GM21526 (cell line): ENCODE measurements around the gene BZW1.
A peak's percentile ranks its signal among the peaks of the same experiment; 100 is the strongest.

Experiments used
- ATAC-seq: cut with Tn5 transposase; IDR thresholded peaks from one replicate; pipeline ENCODE4 v1.9.1; 2021; ENCODE audit warnings: moderate library complexity; ENCODE audit not compliant: unreplicated experiment, low FRiP score

Gene BZW1

DNA sequence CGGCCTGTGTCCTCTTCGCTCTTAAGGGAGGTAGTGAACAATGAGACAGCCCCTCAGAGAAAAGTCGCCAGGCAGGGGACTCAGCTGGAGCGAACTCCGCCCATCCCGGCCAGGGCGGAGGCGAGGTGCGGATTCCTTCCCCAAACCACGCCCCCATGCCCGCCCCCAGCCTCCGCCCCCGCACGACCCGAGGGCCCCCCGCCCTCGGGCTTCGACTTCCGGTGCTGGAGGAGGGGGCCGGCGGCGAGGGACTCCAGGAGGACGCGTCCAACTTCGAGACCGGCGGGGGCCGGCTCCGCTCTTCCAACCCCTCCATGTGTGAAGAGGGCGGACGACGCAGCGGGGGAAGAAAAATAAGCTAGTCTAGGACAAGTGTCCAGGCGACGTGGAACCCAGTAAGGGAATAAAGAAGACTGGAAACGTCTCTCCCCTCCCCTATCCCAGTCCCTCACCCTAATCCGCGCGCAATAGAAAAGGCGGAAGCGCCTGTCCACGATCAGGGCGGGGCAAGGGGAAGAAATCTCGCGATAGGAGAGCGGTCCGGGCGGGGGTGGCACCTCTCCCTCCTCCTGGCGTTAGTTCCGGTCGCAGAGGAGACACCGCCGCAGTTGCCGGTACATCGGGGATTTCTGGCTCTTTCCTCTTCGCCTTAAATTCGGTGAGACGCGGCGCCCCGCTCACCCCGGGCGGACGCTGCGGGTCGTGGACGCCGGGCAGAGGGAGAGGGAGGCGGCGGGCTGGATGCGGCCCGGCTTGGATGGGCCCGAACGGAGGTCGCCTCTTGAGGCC, at the start of gene BZW1:
Gene BZW1, plus strand, starts transcription at position 578 of the 789 bp plus-strand sequence. CDS start 1,308 bp downstream, outside the sequence.
- ATAC-seq = peak; percentile 74

DNA sequence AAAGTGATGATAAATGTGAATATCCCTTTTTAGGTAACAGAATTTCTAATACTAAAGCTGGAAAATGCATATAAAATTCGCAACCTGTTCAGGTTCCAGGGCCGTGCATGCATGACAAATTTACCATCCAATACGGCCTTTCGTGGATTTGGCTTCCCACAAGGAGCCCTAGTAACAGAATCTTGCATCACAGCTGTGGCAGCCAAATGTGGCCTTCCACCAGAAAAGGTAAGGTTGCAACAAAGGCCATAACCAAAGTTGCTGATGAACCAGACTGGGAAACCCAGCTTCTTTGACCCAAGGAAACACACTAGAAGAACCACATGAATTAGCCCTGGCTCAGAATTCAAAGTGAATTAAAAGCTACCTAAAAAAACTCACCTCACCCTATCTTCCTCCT, 49.6 kb upstream of the BZW1 start:
- ATAC-seq = no peak

DNA sequence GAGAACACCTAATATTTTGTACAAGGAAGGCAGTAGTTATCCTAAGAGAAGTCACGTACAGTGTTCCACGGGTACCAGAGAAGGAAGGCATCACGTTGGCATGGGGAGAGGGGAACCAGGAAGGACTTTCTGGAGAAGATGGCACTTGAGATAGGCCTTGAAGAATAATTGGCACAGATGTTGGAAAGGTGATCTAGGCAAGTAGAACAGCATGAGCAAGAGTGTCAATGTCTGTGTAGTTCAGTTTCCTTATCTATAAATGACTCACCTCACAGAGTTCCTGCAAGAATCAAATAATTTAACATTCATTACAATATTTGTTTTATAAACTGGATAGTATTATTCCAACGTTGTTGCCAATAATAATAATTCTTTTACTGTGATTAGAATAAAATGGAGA, 48.3 kb upstream of the BZW1 start:
- ATAC-seq = no peak

GRCh38 chr2:200765139-200765951, 46.4 kb upstream of the BZW1 start:
- no peak for ATAC-seq

DNA sequence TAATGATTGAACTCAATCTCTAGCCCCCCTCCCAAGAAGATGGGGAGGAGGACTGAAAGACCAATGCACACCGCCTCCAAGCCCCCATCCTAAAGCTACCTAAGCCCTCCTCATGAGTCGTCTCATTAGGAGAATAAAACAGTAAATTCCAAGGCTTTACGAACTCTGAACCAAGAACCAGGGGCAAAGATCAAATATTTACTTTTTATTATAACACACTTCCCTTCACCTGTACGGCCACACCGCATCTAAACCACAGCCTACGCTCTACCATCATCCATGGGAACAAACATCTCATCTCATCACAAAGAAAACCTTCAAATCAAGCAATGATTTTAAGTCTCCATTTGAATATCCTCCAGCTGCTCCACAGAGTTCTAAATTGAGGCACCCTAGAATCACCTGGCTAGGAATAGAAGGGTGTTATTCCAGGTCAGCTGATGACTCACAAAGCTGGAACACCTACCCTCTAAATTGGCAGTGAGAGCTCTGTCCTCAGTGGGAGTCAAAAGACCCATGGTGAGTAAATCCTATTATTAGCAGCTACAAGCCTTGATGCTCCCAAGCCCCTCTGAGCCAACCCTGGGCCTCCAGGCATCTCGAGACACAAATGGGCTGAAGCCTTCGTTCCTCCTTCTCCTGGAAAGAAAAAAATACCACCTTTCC, 45.6 kb upstream of the BZW1 start:
- no peak for ATAC-seq

GRCh38 chr2:200767111-200767885, 44.4 kb upstream of the BZW1 start:
- ATAC-seq = no peak

- no peak for ATAC-seq
Observed at GRCh38 chr2:200770847-200771246, 40.9 kb upstream of the BZW1 start.

GRCh38 chr2:200772620-200773019, 39.1 kb upstream of the BZW1 start:
- no peak for ATAC-seq

DNA sequence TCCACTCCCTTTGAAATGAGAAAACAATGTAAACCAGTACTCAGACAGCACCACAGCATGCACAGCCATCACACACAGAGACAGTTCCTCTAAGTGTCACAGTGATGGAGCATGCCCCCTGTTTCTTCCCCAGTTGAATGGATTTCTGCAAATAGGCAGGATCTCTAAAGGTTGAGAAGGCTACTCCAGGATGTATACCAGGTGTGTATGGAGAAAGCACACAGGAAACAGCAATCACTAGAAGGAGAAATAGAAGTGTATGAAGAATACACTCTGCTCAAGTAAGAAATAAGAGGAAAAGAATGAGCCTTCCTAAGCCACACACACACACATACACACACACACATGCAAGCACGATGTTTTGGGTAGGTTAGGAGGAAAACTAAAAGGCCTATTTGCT, 38.6 kb upstream of the BZW1 start:
- no peak for ATAC-seq

DNA sequence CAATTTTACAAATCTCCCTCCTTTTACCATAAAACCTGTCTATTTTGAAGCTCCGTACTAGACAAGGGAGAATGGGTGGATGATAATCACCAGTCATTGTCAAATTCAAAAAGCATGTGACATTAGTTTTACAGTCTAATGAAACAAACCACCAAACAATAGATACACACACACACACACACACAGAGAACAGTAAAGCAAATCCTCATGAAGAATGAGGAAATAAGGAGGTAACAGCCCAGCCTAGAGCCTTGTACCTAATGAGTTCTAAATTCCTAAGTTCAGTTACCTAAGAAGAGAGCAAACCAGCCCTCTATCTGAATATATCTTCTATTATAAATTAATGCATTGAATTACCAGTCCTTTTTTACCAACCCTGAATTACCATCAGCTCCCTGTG, 36.8 kb upstream of the BZW1 start:
- no peak for ATAC-seq

DNA sequence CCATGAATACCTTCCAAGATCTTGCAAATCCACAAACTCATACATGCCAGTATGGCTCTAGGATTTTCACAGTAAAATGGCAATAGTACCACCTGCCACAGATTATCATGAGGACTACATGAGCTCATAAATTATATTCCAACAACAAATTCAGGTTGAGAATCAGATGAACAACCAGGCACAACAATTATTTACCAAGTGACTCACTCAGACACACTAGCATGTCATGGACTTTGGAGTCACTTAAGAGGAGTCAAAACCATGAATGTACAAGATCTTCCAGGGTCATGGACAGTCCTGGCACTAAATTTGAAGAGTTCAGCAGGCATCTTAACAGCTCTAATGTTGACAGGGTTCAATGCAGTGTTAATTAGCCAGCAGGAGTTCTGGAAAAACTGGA, 34.4 kb upstream of the BZW1 start:
- no peak for ATAC-seq

DNA sequence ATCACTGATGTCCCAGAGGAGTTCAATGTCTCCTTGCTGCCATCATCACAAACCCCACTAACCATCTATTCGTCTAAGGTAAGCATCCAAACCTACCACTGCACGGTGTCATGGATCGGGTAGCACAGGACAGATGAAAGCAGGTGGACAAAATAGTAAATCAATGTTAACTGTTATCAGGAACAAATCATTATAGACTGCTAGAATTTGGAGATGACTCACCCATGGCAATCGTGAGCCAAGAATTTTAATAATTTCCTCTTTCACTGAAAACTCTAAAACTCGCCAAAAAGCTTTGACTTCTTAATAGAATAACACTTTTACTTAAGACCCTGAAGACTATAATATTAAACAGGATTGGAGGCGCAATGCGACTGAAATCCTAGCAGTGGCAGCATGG, 33.7 kb upstream of the BZW1 start:
- no peak for ATAC-seq

DNA sequence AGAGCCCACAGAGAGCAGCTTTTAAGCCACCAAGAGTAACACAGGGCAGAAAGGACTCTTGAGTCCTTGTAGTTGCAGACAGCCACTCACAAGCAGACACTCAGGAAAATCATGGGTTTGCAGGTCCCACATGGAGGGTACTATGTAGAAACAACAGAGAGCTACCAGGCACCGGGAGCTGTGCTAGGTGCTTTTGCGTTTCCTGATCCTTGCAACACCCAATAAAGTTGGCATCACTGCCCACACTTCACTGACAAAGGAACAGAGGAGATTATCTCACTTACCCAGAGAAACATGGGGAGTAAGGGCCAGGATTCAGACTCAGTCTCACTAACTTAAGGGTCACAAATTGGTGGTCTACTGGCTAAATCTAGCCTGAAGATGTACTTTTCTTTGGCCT, 32.5 kb upstream of the BZW1 start:
- no peak for ATAC-seq

- ATAC-seq = no peak
Observed at GRCh38 chr2:200781616-200782015, 30.1 kb upstream of the BZW1 start.

- no peak for ATAC-seq
Observed at GRCh38 chr2:200782251-200782650, 29.5 kb upstream of the BZW1 start.

GRCh38 chr2:200784215-200784614, 27.5 kb upstream of the BZW1 start:
- no peak for ATAC-seq

DNA sequence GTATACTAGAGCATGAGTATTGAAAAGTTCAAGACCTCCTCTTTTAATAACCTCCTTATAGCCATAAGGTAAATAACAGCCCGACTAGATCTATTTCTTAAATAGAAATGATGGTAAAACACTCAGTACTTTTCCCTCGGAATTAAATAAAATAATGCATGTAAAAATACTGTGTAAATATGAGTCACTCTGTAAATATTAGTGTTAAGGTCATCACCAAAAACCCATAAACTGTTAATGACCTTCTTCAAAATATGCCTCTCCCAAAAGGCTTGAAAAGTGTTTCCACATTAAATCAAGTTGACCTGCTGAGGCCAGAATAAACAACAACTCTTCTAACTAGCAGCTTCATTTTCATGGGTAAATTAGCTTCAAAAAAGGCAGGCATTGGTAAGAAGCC, 25.3 kb upstream of the BZW1 start:
- no peak for ATAC-seq

DNA sequence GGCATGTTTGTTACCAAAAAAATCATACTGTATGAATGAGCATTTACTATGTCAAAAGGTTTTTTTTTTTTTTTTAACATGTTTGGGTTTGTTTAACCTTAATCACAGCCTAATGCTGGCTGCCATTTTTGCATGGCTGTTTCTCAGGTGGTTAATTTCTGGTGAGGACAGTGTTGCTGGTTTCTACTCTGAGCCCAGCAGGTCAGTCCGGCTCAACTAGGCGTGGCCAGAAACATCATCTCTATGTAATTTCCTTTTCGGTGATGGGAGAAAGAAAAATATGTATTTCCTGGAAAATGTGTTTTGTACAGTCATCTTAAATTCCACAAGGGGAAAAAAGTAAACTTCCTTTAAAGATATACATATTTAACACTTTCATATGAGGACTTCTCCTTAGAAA, 24.9 kb upstream of the BZW1 start:
- ATAC-seq = no peak

DNA sequence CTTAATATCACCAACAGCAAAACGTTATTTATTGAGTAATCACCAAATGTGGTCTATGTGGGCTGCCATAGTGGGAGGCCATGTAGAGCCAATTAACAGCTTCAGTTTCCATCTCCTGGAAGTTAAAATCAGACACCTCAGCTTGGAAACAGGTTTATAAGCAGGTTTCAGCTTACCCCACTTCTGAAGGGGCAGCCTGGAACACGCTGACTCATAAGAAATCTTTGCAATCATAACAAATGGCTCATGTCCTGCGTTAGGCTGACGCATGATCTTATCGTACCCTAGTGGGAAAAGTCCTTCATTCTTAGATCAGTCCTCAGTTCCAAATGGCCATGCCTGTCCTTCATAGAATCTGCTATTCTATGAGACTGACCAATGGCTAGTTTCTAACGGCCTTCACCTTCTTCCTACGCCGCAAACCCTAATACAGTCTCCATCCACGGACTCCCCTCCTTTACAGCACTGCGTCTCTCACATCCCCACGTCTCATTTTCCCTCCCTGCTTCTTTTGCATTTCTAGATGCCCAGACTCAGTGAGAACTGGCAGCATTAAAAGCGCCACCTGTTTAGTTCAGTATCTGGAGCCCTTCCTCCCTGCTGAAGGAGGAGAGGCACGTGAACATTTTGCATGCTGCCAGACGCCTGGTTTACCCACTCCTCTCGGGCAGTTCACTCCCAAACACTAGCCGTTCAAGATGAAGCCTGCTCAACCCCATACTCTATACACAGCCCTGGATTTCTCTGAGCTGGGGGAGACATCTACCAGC, 24.2 kb upstream of the BZW1 start:
- ATAC-seq = no peak
